ENCODE data around the gene BEND6. TPM values are rescaled to one million over a fixed set of nuclear protein-coding genes. Genes with fewer than 3 reads are reported as not detected.

BEND6 gene
- total and polyA plus RNA-seq, 2 of the 4 experiments (the other 2 are of a cell fraction), result 4.1 to 9.7 TPM

DNA sequence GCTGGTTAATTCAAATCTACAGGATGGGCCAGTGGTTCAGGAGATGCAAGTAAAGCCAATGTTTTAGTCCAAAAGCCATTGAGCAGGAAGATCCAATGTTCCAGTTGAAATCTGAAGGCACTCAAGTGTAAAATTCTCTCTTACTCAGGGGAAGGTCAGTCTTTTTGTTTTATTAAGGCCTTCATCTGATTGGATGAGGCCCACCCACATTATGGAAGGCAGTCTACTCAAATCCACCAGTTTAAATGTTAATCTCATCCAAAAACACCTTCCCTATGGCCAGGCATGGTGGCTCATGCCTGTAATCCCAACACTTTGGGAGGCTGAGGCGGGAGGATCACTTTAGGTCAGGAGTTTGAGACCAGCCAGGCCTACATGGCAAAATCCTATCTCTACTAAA, 31.3 kb upstream of the BEND6 start:
- Histone ChIP-seq H3K4me2 (ENCODE audit: low read depth, low read length) (no peak overlapping the region), H2BK5ac (ENCODE audit: low read depth, low read length, poor library complexity, severe bottlenecking) (no peak overlapping the region), H3K4me3 (ENCODE audit: insufficient read depth, low read depth, low read length) (no peak overlapping the region), H3K9ac (ENCODE audit: low read depth, low read length) (no peak overlapping the region), H2AK5ac (ENCODE audit: low read depth, low read length) (no peak overlapping the region), H3K56ac (ENCODE audit: extremely low read depth, insufficient read depth, low read length) (no peak overlapping the region), H4K5ac (ENCODE audit: low read depth, low read length) (no peak overlapping the region), H3K27ac (ENCODE audit: insufficient read depth, low read length) (no peak overlapping the region), H4K20me1 (ENCODE audit: insufficient read depth, low read length) (no peaks in the 10 kb centered on the region), H2AK9ac (replicated peaks; ENCODE audit: low read depth, low read length, poor library complexity) (no peak overlapping the region), H3K79me1 (ENCODE audit: low read depth in 1 of 2, low read length in 2 of 2) (peaks cover 7 to 22% of the 10 kb centered on the region in 2 experiments), H3K23ac (ENCODE audit: low read depth, low read length) (no peak overlapping the region), H3K4ac (ENCODE audit: low read depth, low read length) (no peak overlapping the region), H3K14ac (replicated peaks; ENCODE audit: low read depth, low read length) (no peak overlapping the region), H3K18ac (ENCODE audit: low read depth, low read length) (no peak overlapping the region), H3K36me3 (ENCODE audit: control insufficient read depth, insufficient read depth, low read length) (no peaks in the 10 kb centered on the region), H2BK120ac (ENCODE audit: low read depth, low read length) (no peak overlapping the region), H2BK15ac (ENCODE audit: low read depth, low read length) (no peak overlapping the region), H3K9me1 (ENCODE audit: insufficient read depth, low read length) (peaks cover 8% of the 10 kb centered on the region), H2BK20ac (ENCODE audit: low read depth, low read length) (no peak overlapping the region), H3K9me3 (ENCODE audit: control insufficient read depth, insufficient read depth, low read length) (no peaks in the 10 kb centered on the region), H2AFZ (replicated peaks; ENCODE audit: low read length, poor library complexity) (no peak overlapping the region), H4K8ac (ENCODE audit: low read depth in 2 of 2, low read length in 2 of 2) (no peak overlapping the region), H3K4me1 (ENCODE audit: control insufficient read depth, insufficient read depth, low read length) (peaks cover 6% of the 10 kb centered on the region), H4K91ac (ENCODE audit: insufficient read depth, low read depth, low read length) (no peak overlapping the region), H3K27me3 (ENCODE audit: control insufficient read depth, insufficient read depth, low read length) (no peaks in the 10 kb centered on the region)
- ChIA-PET POLR2A (ENCODE audit: unreplicated experiment) (no interaction called here), CTCF (no interaction called here)
- no peak for DNase-seq
- WGBS, 2 experiments (ENCODE audit: extremely low coverage in 2 of 2, insufficient read length in 1 of 2), result no CpG with 5 or more reads among the region's 1 CpG
- BruUV-seq (replicated peaks), result no TSS peak
- in situ Hi-C loops (cut with MboI; ENCODE audit: low sequenced_read_pairs), result no loop called here
- intact Hi-C loops (cut with micrococcal nuclease), result no loop called here
- ATAC-seq (ENCODE audit: low read depth), result no peak
- TF ChIP-seq FOS (IDR thresholded peaks at IDR 0.05; ENCODE audit: low read depth, low read length) (no peak), MAFK (IDR thresholded peaks at IDR 0.05; ENCODE audit: low read depth, low read length) (no peak), CHD1 (IDR thresholded peaks at IDR 0.05; ENCODE audit: low read depth, low read length) (no peak), SMC3 (IDR thresholded peaks at IDR 0.05; ENCODE audit: low read depth, low read length) (no peak), NFE2L2 (IDR thresholded peaks at IDR 0.05; ENCODE audit: low read depth, low read length) (no peak), CEBPB (IDR thresholded peaks at IDR 0.05; ENCODE audit: low read depth, low read length) (no peak), MXI1 (IDR thresholded peaks at IDR 0.05; ENCODE audit: borderline replicate concordance, low read depth, low read length) (no peak), RCOR1 (IDR thresholded peaks at IDR 0.05; ENCODE audit: insufficient replicate concordance, low read length) (no peak), RAD21 (IDR thresholded peaks at IDR 0.05; ENCODE audit: low read length) (no peak), BHLHE40 (IDR thresholded peaks at IDR 0.05; ENCODE audit: low read depth, low read length) (no peak), POLR2A (IDR thresholded peaks at IDR 0.05; ENCODE audit: low read depth, low read length) (no peak), MAZ (IDR thresholded peaks at IDR 0.05; ENCODE audit: borderline replicate concordance, low read depth, low read length) (no peak), RFX5 (IDR thresholded peaks at IDR 0.05; ENCODE audit: low read depth, low read length) (no peak)
- TF ChIP-seq, protein P1, sequence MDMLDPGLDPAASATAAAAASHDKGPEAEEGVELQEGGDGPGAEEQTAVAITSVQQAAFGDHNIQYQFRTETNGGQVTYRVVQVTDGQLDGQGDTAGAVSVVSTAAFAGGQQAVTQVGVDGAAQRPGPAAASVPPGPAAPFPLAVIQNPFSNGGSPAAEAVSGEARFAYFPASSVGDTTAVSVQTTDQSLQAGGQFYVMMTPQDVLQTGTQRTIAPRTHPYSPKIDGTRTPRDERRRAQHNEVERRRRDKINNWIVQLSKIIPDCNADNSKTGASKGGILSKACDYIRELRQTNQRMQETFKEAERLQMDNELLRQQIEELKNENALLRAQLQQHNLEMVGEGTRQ (IDR thresholded peaks at IDR 0.05; ENCODE audit: low read depth, low read length), result no peak
- TF ChIP-seq, protein P2, sequence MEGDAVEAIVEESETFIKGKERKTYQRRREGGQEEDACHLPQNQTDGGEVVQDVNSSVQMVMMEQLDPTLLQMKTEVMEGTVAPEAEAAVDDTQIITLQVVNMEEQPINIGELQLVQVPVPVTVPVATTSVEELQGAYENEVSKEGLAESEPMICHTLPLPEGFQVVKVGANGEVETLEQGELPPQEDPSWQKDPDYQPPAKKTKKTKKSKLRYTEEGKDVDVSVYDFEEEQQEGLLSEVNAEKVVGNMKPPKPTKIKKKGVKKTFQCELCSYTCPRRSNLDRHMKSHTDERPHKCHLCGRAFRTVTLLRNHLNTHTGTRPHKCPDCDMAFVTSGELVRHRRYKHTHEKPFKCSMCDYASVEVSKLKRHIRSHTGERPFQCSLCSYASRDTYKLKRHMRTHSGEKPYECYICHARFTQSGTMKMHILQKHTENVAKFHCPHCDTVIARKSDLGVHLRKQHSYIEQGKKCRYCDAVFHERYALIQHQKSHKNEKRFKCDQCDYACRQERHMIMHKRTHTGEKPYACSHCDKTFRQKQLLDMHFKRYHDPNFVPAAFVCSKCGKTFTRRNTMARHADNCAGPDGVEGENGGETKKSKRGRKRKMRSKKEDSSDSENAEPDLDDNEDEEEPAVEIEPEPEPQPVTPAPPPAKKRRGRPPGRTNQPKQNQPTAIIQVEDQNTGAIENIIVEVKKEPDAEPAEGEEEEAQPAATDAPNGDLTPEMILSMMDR (conservative IDR thresholded peaks at IDR 0.05; ENCODE audit: low read depth, low read length), result no peak
- TF ChIP-seq, protein P3, sequence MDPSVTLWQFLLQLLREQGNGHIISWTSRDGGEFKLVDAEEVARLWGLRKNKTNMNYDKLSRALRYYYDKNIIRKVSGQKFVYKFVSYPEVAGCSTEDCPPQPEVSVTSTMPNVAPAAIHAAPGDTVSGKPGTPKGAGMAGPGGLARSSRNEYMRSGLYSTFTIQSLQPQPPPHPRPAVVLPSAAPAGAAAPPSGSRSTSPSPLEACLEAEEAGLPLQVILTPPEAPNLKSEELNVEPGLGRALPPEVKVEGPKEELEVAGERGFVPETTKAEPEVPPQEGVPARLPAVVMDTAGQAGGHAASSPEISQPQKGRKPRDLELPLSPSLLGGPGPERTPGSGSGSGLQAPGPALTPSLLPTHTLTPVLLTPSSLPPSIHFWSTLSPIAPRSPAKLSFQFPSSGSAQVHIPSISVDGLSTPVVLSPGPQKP (IDR thresholded peaks at IDR 0.05; ENCODE audit: borderline replicate concordance, low read depth, low read length), result no peak
- dilution Hi-C loops (cut with HindIII; ENCODE audit: low sequenced_read_pairs, unreplicated experiment), result no loop called here

All from IMR-90 (cell line).